LNCaP clone FGC (cell line): ENCODE measurements around the gene BRIP1.

ENCODE experiments used
- DNase-seq: peaks from one replicate; pipeline ENCODE4 v3.0.0-alpha.2; 2011; ENCODE audit warnings: low read depth
- H3K4me3 ChIP-seq: 2 replicates; pipeline ENCODE4 v1.5.1; 2011; ENCODE audit warnings: mild to moderate bottlenecking, low read depth, low read length, control low read depth
- TF ChIP-seq, protein P1 (sequence below): IDR thresholded peaks from 2 replicates; pipeline ENCODE4 v1.5.1; 2012; ENCODE audit warnings: mild to moderate bottlenecking; ENCODE audit not compliant: control insufficient read depth, insufficient read depth; ENCODE audit errors: extremely low read depth

BRIP1 gene

DNA sequence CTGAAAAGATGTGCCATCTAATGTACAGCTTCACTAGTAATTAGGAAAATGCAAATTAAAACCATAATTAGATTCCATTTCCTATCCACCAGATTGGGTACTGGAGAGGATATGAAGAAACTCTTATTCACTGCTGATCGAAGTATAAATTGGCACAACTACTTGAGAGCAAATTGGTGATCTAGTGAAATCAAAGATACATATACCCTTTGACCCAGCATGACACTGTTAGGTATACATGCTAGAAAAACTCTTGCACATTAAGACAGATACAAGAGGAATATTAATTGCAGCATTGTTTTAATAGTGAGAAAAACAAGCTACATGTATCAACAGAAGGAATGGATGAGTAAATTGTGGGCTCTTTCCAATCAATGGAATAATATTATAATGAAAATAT is 48.8 kb downstream of the BRIP1 start:
- H3K4me3 ChIP-seq = no peak overlapping the region
- TF ChIP-seq, protein P1, sequence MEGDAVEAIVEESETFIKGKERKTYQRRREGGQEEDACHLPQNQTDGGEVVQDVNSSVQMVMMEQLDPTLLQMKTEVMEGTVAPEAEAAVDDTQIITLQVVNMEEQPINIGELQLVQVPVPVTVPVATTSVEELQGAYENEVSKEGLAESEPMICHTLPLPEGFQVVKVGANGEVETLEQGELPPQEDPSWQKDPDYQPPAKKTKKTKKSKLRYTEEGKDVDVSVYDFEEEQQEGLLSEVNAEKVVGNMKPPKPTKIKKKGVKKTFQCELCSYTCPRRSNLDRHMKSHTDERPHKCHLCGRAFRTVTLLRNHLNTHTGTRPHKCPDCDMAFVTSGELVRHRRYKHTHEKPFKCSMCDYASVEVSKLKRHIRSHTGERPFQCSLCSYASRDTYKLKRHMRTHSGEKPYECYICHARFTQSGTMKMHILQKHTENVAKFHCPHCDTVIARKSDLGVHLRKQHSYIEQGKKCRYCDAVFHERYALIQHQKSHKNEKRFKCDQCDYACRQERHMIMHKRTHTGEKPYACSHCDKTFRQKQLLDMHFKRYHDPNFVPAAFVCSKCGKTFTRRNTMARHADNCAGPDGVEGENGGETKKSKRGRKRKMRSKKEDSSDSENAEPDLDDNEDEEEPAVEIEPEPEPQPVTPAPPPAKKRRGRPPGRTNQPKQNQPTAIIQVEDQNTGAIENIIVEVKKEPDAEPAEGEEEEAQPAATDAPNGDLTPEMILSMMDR = no peak
- DNase-seq = no peak

DNA sequence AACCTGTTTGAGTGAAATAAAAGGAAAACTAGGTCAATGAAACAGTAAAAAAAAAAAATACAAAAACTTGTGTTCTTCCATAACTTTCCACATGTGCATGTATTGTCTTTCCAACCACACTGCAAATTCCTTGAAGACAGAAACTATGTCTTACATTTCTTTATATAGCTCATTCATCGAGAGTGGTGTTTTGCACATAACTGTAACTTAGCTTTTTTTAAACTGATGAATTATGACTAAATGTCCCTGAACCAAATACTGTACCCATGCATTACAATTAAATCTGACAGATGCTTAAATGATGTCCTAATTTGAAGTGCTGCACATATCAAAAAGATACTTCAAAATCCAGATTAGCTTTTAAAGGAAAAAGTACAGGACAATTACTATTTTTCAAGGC is 50.1 kb downstream of the BRIP1 start:
- no peak overlapping the region for H3K4me3 ChIP-seq
- no peak for DNase-seq
- TF ChIP-seq, protein P1 = no peak

DNA sequence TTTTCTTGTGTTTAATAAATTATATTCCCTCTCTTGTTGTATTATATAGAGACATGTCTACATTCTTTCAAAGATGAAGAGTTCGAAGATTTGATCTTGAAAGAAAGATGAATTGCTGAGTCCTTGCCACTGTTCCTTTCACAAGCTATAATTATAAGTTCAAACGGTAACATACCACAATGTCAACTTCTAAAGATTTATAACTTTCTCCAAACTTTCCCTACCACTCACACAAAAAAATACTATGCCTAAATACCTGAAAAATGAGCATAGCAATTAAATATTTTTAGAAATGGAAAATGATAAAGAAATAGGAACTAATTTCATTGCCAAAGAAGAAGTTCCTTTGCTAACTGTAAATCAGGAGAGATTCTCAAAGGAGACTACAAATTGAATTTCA is 50.6 kb downstream of the BRIP1 start:
- no peak for DNase-seq
- no peak overlapping the region for H3K4me3 ChIP-seq
- TF ChIP-seq, protein P1 = no peak

DNA sequence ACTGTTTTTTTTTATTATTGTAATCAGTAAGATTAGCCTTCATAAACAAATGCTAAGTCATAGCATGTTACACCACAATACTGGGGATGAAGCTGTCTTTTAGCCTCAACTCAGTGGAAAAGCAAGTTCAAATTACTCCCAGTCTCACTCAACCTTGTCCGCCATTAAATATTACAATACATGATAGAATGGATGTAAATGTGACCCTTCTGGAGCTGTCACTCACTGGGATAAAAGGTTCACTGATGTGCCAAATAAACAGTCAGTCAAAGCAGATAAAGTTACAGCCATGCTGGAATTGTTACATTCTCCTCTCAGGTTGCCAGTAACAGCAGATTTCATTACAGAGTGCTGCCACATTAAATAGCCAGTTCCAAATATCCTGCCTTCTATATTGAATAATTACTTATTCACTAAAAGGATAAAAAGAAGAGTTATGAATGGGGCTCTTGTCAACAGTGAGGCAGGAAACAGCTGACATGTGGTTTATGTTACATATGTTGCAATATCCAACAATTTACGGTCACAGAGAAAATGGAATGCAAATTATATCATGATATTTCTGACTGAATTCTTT is 53.4 kb downstream of the BRIP1 start:
- no peak for DNase-seq
- H3K4me3 ChIP-seq = no peak overlapping the region
- TF ChIP-seq, protein P1 = no peak

DNA sequence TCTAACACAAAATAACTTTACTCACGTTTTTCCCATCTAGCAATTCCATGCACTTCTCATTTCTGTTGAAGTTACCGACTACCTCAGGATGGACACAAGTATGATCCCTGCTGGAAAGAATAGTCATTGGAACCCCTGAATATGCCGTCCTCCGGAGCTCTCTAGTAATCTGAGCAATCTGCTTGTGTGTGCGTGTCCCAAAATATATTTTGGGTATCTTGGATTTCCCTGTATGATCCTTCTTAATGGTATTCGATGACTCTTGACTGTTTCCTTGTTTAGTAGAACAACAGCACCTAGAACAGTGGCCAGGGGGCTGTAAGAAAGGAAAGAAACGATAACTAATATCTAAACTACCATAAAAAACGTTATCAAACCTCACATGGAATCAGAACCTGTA is 54.9 kb downstream of the BRIP1 start:
- TF ChIP-seq, protein P1 = no peak
- H3K4me3 ChIP-seq = no peak overlapping the region
- no peak for DNase-seq

DNA sequence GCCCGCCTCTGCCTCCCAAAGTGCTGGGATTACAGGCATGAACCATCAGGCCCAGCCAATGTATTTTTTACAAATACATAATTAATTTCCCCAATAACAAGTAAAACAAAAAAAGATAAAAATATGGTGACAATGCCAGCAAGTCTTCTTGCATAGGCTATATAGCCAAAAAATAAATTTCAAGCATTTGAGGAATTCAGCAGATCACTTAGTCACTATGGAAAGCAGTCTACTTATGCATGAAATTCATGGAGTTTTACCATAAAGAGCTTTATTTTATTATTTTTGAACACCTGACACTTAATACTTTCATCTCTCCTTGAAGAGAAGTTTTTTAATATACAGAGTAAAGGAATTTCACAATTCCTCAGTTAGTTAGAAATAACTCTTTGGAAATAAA is 56.4 kb downstream of the BRIP1 start:
- no peak overlapping the region for H3K4me3 ChIP-seq
- no peak for DNase-seq
- TF ChIP-seq, protein P1 = no peak
